Lower leg skin (tissue), 3 donors: ENCODE measurements around the gene BLVRB.
"Not testable (repeated sequence)": the region's sequence is repeated elsewhere in the genome, so short reads cannot be mapped to it uniquely, and the experiment has no call there.

ENCODE experiments used
- POLR2A ChIP-seq, 2 donors: fragments of 450-650 bp; IDR thresholded peaks; one replicate each; pipeline ENCODE4 v1.6.1; 2016 to 2017; ENCODE audit warnings: antibody characterized with exemption in 2 of 2, mild to moderate bottlenecking in 1 of 2, moderate library complexity in 1 of 2
- TF ChIP-seq, protein P1 (sequence below), 3 donors: fragments of 450-650 bp; IDR thresholded peaks; one replicate each; pipeline ENCODE4 v1.5.1; 2016; ENCODE audit warnings: antibody characterized with exemption in 3 of 3, mild to moderate bottlenecking in 3 of 3, moderate library complexity in 2 of 3

- TF ChIP-seq, protein P1, sequence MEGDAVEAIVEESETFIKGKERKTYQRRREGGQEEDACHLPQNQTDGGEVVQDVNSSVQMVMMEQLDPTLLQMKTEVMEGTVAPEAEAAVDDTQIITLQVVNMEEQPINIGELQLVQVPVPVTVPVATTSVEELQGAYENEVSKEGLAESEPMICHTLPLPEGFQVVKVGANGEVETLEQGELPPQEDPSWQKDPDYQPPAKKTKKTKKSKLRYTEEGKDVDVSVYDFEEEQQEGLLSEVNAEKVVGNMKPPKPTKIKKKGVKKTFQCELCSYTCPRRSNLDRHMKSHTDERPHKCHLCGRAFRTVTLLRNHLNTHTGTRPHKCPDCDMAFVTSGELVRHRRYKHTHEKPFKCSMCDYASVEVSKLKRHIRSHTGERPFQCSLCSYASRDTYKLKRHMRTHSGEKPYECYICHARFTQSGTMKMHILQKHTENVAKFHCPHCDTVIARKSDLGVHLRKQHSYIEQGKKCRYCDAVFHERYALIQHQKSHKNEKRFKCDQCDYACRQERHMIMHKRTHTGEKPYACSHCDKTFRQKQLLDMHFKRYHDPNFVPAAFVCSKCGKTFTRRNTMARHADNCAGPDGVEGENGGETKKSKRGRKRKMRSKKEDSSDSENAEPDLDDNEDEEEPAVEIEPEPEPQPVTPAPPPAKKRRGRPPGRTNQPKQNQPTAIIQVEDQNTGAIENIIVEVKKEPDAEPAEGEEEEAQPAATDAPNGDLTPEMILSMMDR (IDR thresholded peaks at IDR 0.05) = not testable (repeated sequence)
- TF ChIP-seq POLR2A (IDR thresholded peaks at IDR 0.05) = not testable (repeated sequence)
These were observed 37.3 kb downstream of the BLVRB start for GRCh38 chr19:40428197-40428596.
